Measurements from ENCODE around the gene PRKAG1.

DNA sequence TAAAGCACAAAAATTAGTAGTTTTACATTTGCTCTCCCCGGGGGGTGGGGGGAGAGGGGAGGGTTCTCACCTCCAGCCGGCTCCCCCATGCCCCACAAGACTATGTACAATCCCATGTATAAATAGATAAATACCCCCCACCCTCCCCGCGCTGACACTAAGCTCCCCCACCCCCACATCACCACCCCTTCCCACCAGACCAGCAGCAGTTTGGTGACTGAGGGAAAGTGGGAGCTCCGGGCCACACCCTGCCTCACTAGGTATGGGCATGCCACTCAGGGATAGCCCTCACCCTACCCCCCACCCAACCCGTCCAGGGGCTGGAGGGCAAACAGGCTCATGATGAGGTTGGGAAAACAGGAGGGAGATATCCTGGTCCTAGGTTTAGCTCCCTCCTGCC, 1.9 kb upstream of the PRKAG1 start:
- TF ChIP-seq TAF1 (IDR thresholded peaks at IDR 0.05; ENCODE audit: borderline replicate concordance, insufficient read depth, low read length) = no peak
- TF ChIP-seq POLR2AphosphoS5 (IDR thresholded peaks at IDR 0.05; ENCODE audit: low read depth, low read length) = no peak
